Activated T-cell treated with anti-CD3 and anti-CD28 coated beads, Interleukin-2, amount 50 U/mL, for 4 hours (primary cell): ENCODE results near the gene WDR62. TPM values are rescaled to one million over a fixed set of nuclear protein-coding genes. Genes with fewer than 3 reads are reported as not detected.

Source experiments
- ATAC-seq, 2 donors: fragments of 200-7000 bp; cut with Tn5 transposase; one replicate each; pipeline ENCODE4 v1.10.0; 2021
- DNase-seq: peaks from one replicate; pipeline ENCODE4 v3.0.0-alpha.2; 2020
- H3K27me3 Mint-ChIP-seq: one replicate; pipeline ENCODE4 v1.8.0; 2021; ENCODE audit warnings: low read depth, mixed read lengths
- H3K36me3 Mint-ChIP-seq: one replicate; pipeline ENCODE4 v1.8.0; 2022; ENCODE audit warnings: mixed read lengths; ENCODE audit not compliant: insufficient read depth
- H3K4me1 Mint-ChIP-seq: one replicate; pipeline ENCODE4 v1.8.0; 2021; ENCODE audit warnings: low read depth, mixed read lengths
- H3K4me3 Mint-ChIP-seq: one replicate; pipeline ENCODE4 v1.8.0; 2021; ENCODE audit warnings: mild to moderate bottlenecking, moderate library complexity, mixed read lengths
- H3K9me3 Mint-ChIP-seq: one replicate; pipeline ENCODE4 v1.8.0; 2021; ENCODE audit warnings: mixed read lengths
- total RNA-seq, 3 donors: library from RNA; stranded (reverse); gene quantifications; one replicate each; pipeline ENCODE4 v1.2.1, GENCODE V29; 2021

WDR62 gene
- total RNA-seq, 3 donors from 2014 or later, result 10.3 to 14.6 (median 12.5) TPM

DNA sequence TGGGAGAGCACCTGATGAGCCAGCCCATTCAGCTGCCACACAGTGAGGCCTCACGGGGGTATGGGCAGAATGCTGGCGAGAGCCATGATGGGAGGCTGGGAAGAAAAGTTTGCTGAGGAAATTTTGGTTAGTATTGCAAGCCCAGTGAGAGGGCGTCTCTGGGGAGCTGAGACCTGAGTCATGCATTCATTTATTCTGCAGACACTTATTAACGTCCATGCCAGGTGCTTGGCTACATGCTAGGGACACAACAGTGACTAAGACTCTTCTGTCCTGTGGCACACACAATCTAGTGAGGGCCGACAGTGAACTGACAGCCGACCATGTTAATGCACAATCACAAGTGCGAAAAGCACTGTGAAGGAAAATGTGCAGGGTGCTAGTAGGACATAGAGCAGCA lies 27.2 kb downstream of the WDR62 start:
- no peak overlapping the region for H3K4me3 Mint-ChIP-seq
- peaks cover 3% of the 10 kb centered on the region for H3K36me3 Mint-ChIP-seq
- no peaks in the 10 kb centered on the region for H3K9me3 Mint-ChIP-seq
- DNase-seq (no peak), ATAC-seq (no peak)
- no peaks in the 10 kb centered on the region for H3K4me1 Mint-ChIP-seq
- H3K27me3 Mint-ChIP-seq, result no peaks in the 10 kb centered on the region

DNA sequence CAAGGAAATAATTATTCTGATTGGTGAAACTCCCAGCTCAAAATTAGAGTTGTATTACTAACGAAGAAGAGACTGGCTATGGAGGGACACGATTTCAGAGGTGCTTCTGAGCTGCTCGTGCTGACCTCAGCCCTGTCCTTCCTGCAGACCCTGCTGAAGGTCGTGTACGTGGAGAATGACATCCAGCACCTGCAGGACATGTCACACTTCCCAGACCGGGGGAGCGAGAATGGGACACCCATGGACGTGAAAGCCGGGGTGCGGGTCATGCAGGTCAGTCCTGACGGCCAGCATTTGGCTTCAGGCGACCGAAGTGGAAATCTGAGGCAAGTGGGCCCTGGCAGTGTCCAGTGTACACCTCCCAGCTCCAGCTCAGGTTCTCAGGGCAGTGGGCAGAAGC lies 28.2 kb downstream of the WDR62 start:
- peaks cover 3% of the 10 kb centered on the region for H3K36me3 Mint-ChIP-seq
- no peak overlapping the region for H3K4me3 Mint-ChIP-seq
- no peaks in the 10 kb centered on the region for H3K27me3 Mint-ChIP-seq
- no peak for DNase-seq
- H3K4me1 Mint-ChIP-seq, result no peaks in the 10 kb centered on the region
- ATAC-seq, result no peak
- H3K9me3 Mint-ChIP-seq, result no peaks in the 10 kb centered on the region

DNA sequence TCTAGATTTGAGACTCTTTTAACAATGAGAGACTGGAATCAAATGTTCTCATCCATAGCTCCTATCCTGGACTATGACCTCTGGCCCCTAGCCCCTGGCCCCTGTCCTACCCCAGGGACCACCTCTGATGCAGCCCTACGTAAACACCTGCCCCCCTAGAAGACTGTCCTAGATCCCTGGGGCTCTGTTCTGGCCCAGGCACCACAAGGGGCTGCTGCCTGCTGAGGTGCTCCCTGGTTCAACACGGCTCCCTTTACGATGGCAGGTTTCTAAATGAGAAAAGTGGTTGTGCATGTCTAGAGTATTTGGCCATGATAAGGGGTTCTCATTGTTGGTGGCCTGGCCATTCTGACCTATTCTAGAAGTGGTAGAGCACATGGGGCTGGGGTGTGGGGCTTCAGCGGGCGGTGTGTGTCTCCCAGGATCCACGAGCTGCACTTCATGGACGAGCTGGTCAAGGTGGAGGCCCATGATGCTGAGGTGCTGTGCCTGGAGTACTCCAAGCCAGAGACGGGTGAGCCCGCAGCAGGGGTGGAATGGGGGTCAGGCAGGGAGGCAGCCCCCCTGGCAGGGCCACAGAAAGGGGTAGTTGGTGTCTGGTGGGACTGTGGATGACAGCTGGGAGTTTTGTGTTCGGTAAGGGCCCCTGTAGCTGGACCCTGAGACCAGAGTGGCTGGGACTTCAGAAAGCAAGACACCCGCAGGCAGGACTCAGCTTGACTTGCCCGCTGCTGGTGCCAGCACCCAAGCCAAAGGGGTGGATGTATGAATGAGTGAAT lies 29.7 kb downstream of the WDR62 start:
- Mint-ChIP-seq H3K4me3 (no peak overlapping the region), H3K4me1 (no peaks in the 10 kb centered on the region), H3K27me3 (no peaks in the 10 kb centered on the region), H3K36me3 (peaks cover 3% of the 10 kb centered on the region), H3K9me3 (no peaks in the 10 kb centered on the region)
- DNase-seq (no peak), ATAC-seq (no peak)

DNA sequence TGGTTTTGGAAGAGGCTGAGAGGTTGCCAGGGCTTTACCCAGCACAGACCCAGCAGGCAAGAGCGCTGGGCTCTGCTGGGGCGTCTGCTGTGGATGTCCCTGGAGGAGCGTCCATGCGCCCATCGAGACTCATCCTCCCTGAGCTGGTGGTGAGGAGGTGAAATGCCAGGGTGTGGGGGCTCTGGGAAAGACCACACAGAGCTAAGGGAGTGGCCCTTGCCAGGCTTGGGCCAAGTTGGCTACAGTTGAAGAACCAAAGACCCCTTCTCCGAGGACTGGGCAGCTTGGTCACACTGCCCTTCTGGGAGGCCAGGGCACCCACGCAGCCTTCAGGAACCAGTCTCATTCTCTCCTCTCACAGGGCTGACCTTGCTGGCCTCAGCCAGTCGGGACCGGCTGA lies 31.6 kb downstream of the WDR62 start:
- H3K4me1 Mint-ChIP-seq, result no peaks in the 10 kb centered on the region
- H3K27me3 Mint-ChIP-seq, result no peaks in the 10 kb centered on the region
- no peaks in the 10 kb centered on the region for H3K36me3 Mint-ChIP-seq
- H3K4me3 Mint-ChIP-seq, result no peak overlapping the region
- ATAC-seq, result no peak
- no peaks in the 10 kb centered on the region for H3K9me3 Mint-ChIP-seq
- no peak for DNase-seq

DNA sequence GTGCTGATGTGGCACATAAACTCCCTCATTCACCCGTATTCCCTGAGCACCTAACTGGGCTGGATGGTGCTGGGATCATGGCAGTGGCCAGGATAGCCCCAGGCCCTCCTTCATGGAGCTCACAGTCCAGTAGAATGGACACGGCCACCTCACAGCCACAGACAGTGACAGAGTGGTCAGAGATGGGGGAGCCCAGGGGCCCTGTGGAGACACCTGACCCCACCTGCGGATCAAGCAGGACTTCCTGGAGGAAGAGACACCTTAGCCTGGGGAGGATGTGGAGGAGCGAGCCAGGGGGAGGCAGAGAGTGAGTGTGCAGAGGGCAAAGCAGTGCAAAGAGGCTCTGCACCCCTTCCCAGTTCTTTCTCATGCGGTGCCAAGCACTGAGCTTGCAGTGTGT lies 35.1 kb downstream of the WDR62 start:
- Mint-ChIP-seq H3K36me3 (peaks cover 3% of the 10 kb centered on the region), H3K27me3 (no peaks in the 10 kb centered on the region), H3K4me3 (no peak overlapping the region), H3K9me3 (no peaks in the 10 kb centered on the region), H3K4me1 (peaks cover 12% of the 10 kb centered on the region)
- ATAC-seq (no peak), DNase-seq (no peak)

DNA sequence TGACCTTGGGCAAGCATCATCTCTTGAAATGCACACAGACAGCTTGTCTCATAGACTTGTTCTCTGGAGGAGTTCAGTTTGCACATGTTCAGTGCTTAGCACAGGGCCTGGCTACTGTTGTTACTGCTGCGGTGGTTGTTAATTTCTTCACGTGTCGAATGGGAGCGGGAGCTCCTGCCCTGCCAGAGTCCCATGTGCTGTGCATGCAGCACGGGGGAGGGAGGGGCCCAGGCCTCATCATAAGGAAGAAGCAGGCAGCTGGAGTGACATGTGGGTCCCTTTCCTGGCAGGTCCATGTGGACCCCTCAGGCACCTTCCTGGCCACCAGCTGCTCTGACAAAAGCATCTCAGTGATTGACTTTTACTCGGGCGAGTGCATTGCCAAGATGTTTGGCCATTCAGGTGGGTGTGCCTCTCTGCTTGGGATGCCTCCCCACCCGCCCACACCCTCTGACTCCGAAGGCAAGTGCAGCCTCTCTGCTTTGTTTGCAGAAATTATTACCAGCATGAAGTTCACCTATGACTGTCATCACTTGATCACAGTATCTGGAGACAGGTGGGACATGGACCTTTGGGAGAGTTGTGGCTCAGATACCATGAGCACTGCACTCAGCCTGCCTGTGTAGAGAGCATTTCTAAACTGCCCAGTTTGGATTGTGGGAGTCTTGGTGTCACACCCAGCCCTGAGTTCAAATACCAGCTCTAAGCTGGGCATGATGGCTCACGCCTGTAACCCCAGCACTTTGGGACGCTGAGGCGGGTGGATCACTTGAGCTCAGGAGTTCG lies 36.4 kb downstream of the WDR62 start:
- DNase-seq, result no peak
- no peak overlapping the region for H3K4me3 Mint-ChIP-seq
- H3K36me3 Mint-ChIP-seq, result peaks cover 3% of the 10 kb centered on the region
- ATAC-seq, result no peak
- H3K9me3 Mint-ChIP-seq, result no peaks in the 10 kb centered on the region
- H3K4me1 Mint-ChIP-seq, result peaks cover 12% of the 10 kb centered on the region
- no peaks in the 10 kb centered on the region for H3K27me3 Mint-ChIP-seq

DNA sequence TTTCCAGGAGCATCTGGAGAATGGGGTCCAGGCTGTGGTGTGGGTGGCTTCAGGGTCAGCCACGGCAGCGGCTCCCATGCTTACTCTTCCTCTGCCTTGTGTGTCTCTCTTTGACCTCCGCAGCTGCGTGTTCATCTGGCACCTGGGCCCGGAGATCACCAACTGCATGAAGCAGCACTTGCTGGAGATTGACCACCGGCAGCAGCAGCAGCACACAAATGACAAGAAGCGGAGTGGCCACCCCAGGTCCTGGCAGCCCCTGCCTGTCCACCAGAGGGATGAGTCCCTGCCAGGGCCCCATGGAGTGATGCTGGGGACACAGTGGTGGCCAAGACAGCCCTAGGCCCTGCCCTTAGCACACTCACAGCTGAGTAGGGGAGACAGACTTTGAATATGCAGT lies 37.9 kb downstream of the WDR62 start:
- Mint-ChIP-seq H3K4me3 (no peak overlapping the region), H3K36me3 (peaks cover 3% of the 10 kb centered on the region), H3K4me1 (peaks cover 12% of the 10 kb centered on the region), H3K27me3 (no peaks in the 10 kb centered on the region), H3K9me3 (no peaks in the 10 kb centered on the region)
- no peak for DNase-seq
- no peak for ATAC-seq

DNA sequence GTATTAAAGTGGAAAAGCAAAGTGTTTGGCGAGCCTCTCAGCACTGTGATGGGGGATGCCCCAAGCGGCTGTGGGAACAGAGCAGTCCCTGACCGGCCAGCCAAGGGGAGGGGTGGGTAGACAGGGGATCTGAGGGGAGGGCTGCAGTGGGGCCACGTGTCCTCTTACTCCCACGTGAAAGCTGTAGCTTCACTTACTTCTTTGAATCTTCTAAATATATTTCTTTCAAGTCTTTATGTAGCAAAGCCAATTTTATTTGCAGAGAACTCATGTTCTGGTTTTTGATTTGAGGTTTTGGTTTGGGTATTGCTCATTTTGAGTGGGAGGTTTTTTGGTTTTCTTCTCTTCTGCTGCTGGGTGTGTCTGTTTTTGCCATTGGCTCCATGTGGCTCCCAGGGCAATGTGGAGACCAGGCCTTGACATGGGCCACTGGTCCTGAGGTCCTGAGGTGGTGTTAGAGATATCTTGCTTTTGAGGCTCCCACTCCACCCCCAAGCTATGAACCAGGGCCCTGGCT lies 38.5 kb downstream of the WDR62 start:
- Mint-ChIP-seq H3K4me1 (peaks cover 12% of the 10 kb centered on the region), H3K4me3 (no peak overlapping the region), H3K9me3 (no peaks in the 10 kb centered on the region), H3K27me3 (no peaks in the 10 kb centered on the region), H3K36me3 (peaks cover 3% of the 10 kb centered on the region)
- DNase-seq, result no peak
- peak; percentile 78 to 82 for ATAC-seq

DNA sequence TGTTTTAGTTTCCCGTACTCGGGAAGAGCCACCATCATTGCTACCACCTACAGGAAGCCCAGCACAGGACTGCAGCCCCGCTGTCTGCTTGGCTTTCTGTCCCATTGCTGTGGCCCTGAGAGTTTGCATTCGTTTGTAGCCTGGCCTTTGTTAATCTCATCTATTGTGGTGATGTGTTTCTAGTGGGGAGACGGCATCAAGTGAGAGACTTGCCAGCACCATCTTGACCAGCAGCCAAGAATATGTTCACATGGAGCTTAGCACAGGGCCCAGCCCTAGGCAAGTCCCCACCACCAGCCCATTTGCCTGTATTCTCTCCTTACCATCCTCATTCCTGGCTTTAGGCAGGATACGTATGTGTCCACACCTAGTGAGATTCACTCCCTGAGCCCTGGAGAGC lies 39.0 kb downstream of the WDR62 start:
- H3K9me3 Mint-ChIP-seq, result no peaks in the 10 kb centered on the region
- peaks cover 12% of the 10 kb centered on the region for H3K4me1 Mint-ChIP-seq
- H3K27me3 Mint-ChIP-seq, result no peaks in the 10 kb centered on the region
- DNase-seq (no peak), ATAC-seq (peak in 1 of 2 donors; percentile 14)
- peaks cover 3% of the 10 kb centered on the region for H3K36me3 Mint-ChIP-seq
- no peak overlapping the region for H3K4me3 Mint-ChIP-seq

DNA sequence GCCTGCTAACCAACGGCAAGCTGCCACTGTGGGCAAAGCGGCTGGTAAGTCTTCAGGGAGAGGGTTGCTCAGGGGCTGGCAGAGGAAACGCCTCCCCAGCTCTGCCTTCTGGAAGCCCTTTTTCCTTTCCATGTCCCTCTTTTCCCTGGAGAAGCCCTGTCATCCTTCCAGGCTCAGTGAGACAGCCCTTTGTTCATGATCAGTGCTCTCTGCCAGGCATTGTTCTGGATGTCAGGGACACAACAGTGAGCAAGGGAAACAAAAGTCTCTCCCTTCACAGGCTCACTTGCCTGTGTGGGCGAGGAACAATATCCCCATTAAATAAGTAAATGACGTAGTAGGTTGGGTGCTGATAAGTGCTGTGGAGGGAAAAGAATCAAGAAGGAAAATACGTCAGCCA lies 42.3 kb downstream of the WDR62 start:
- peaks cover 3% of the 10 kb centered on the region for H3K36me3 Mint-ChIP-seq
- H3K27me3 Mint-ChIP-seq, result no peaks in the 10 kb centered on the region
- no peak for ATAC-seq
- H3K9me3 Mint-ChIP-seq, result no peaks in the 10 kb centered on the region
- peaks cover 12% of the 10 kb centered on the region for H3K4me1 Mint-ChIP-seq
- H3K4me3 Mint-ChIP-seq, result no peak overlapping the region
- no peak for DNase-seq

DNA sequence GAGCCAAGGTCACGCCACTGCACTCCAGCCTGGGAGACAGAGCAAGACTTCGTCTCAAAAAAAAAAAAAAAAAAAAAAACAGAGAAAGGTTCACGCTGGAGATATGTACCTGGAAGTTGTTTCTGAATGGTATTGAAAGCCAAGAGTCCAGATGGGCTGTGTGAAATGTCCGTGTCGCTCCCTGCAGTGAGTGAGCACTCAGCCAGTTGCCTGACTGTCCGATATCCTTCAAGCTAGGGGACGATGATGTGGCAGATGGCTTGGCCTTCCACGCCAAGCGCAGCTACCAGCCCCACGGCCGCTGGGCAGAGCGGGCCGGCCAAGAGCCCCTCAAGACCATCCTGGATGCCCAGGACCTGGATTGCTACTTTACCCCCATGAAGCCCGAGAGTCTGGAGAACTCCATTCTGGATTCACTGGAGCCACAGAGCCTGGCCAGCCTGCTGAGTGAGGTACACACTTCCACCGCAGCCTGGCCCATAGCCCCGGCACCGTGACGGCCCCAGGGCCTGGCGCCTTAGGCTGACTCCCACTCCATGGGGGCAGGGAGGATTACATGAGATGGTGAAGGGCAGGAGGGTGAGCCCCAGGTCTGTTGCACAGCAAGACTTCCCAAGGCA lies 44.6 kb downstream of the WDR62 start:
- H3K4me3 Mint-ChIP-seq, result no peak overlapping the region
- H3K9me3 Mint-ChIP-seq, result no peaks in the 10 kb centered on the region
- H3K36me3 Mint-ChIP-seq, result no peaks in the 10 kb centered on the region
- H3K4me1 Mint-ChIP-seq, result no peaks in the 10 kb centered on the region
- no peaks in the 10 kb centered on the region for H3K27me3 Mint-ChIP-seq
- DNase-seq (no peak), ATAC-seq (no peak)

DNA sequence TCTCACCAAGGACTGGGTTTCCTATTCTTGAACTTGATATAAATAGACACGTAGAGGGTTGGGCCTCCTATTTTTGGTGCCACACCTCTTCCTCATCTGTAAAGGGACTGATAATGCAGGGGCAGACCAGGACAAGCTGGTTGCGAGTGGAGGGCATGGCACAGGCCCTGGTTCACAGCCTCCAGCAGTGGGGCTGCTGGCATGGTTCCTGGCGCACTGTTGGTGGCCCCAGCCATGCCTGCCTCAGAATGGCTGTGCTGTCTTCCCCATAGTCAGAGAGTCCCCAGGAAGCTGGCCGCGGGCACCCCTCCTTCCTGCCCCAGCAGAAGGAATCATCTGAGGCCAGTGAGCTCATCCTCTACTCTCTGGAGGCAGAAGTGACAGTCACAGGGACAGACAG lies 45.8 kb downstream of the WDR62 start:
- no peak for ATAC-seq
- Mint-ChIP-seq H3K36me3 (no peaks in the 10 kb centered on the region), H3K27me3 (no peaks in the 10 kb centered on the region), H3K9me3 (no peaks in the 10 kb centered on the region), H3K4me1 (no peaks in the 10 kb centered on the region), H3K4me3 (no peak overlapping the region)
- DNase-seq, result no peak

DNA sequence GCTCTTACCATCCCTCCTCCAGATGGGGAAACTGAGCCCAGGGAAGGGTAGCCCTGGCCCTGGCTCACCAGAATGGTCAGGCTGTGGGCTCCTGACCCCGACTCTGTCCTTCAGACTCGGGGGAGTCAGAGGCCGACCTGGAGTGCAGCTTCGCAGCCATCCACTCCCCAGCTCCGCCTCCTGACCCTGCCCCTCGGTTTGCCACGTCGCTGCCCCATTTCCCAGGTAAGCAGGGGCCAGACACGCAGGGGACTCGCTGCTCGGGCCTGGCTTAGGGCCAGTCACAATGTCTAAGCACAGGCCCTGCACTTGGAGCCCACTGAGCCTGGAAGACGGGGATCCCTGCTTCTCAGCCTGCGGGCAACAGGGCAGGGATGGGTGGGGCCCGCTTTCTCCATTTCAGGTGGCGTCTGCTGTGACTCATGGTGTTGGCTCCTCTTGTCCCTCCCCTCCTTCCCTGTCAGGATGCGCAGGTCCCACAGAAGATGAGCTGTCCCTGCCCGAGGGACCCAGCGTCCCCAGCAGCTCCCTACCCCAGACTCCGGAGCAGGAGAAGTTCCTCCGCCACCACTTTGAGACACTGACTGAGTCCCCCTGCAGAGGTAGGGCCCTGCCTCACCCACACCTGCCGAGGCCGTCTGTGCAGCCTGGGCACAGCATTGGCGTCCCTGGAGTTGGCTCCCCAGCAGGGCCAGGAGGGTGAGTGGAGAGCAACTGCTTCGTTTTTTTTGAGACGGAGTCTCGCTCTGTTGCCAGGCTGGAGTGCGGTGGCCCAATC lies 47.0 kb downstream of the WDR62 start:
- Mint-ChIP-seq H3K4me3 (no peak overlapping the region), H3K27me3 (no peaks in the 10 kb centered on the region), H3K36me3 (no peaks in the 10 kb centered on the region), H3K4me1 (no peaks in the 10 kb centered on the region), H3K9me3 (no peaks in the 10 kb centered on the region)
- DNase-seq, result no peak
- ATAC-seq, result no peak

DNA sequence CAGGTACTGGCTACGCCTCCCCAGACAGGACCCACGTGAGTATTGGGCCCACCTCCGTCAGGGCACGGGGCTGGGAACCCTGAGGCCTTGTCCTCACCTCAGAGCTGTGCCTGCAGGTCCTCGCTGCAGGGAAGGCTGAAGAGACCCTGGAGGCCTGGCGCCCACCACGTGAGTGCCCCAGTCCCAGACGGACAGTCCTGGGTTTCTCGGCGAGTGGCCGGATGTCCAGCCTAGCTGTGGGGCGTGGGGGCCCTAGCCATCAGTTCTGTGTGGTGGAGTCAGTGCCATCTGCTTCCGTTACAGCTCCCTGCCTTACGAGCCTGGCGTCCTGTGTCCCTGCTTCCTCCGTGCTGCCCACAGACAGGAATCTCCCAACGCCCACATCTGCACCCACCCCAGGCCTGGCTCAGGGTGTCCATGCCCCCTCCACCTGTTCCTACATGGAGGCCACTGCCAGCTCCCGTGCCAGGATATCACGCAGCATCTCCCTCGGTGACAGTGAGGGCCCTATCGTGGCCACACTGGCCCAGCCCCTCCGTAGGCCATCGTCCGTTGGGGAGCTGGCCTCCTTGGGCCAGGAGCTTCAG lies 48.4 kb downstream of the WDR62 start:
- no peaks in the 10 kb centered on the region for H3K4me1 Mint-ChIP-seq
- no peak for DNase-seq
- H3K9me3 Mint-ChIP-seq, result no peaks in the 10 kb centered on the region
- ATAC-seq, result no peak
- H3K27me3 Mint-ChIP-seq, result no peaks in the 10 kb centered on the region
- H3K4me3 Mint-ChIP-seq, result no peak overlapping the region
- no peaks in the 10 kb centered on the region for H3K36me3 Mint-ChIP-seq
